DOHH2 (cell line): Measurements from ENCODE around the gene PGAP3.
"Not testable (repeated sequence)": the region's sequence is repeated elsewhere in the genome, so short reads cannot be mapped to it uniquely, and the experiment has no call there.

ENCODE experiments used
- H3F3A ChIP-seq: fragments of 200-600 bp; sonication (generic), shearing (Covaris generic); 2 replicates; pipeline ENCODE4 v1.6.0; 2016; ENCODE audit warnings: antibody characterized with exemption, mild to moderate bottlenecking; ENCODE audit not compliant: control insufficient read depth, insufficient read depth
- H3K27ac ChIP-seq: fragments of 200-600 bp; sonication (generic); 2 replicates; pipeline ENCODE4 v1.5.1; 2014; ENCODE audit warnings: low read depth, mild to moderate bottlenecking, low read length, moderate library complexity
- H3K27me3 ChIP-seq: fragments of 200-600 bp; sonication (generic); 2 replicates; pipeline ENCODE4 v1.6.1; 2014; ENCODE audit warnings: mild to moderate bottlenecking, low read length, mixed read lengths; ENCODE audit not compliant: control insufficient read depth
- H3K36me3 ChIP-seq: fragments of 200-600 bp; sonication (generic); 2 replicates; pipeline ENCODE4 v1.6.1; 2014; ENCODE audit warnings: mild to moderate bottlenecking, low read length, moderate library complexity, mixed read lengths; ENCODE audit not compliant: control insufficient read depth
- H3K4me1 ChIP-seq: fragments of 200-600 bp; sonication (generic); 2 replicates; pipeline ENCODE4 v1.6.1; 2014; ENCODE audit warnings: mild to moderate bottlenecking, low read length, mixed read lengths; ENCODE audit not compliant: control insufficient read depth
- H3K4me2 ChIP-seq: fragments of 200-600 bp; sonication (generic); 2 replicates; pipeline ENCODE4 v1.6.0; 2014; ENCODE audit warnings: mild to moderate bottlenecking, low read length, moderate library complexity
- H3K4me3 ChIP-seq: fragments of 200-600 bp; sonication (generic); 2 replicates; pipeline ENCODE4 v1.5.1; 2014; ENCODE audit warnings: mild to moderate bottlenecking, low read length, mixed read lengths
- H3K79me2 ChIP-seq: fragments of 200-600 bp; sonication (generic); 2 replicates; pipeline ENCODE4 v1.6.1; 2014; ENCODE audit warnings: mild to moderate bottlenecking, low read length, mixed read lengths; ENCODE audit not compliant: control insufficient read depth
- H3K9me2 ChIP-seq: fragments of 200-600 bp; sonication (generic); replicated peaks from 2 replicates; pipeline ENCODE4 v1.6.1; 2014; ENCODE audit warnings: mild to moderate bottlenecking, low read length, mixed read lengths; ENCODE audit not compliant: control insufficient read depth
- H3K9me3 ChIP-seq: fragments of 200-600 bp; sonication (generic); 2 replicates; pipeline ENCODE4 v1.6.1; 2014; ENCODE audit warnings: antibody characterized with exemption, low read length, mixed read lengths; ENCODE audit not compliant: control insufficient read depth, insufficient read depth
- H4K20me1 ChIP-seq: fragments of 200-600 bp; sonication (generic); 2 replicates; pipeline ENCODE4 v1.6.0; 2014; ENCODE audit warnings: low read depth, mild to moderate bottlenecking, antibody characterized with exemption, low read length, moderate library complexity; ENCODE audit not compliant: control insufficient read depth, insufficient read depth
- CTCF ChIP-seq: fragments of 200-600 bp; sonication (generic); IDR thresholded peaks from one replicate; pipeline ENCODE4 v1.5.1; 2014; ENCODE audit warnings: antibody characterized with exemption, mild to moderate bottlenecking, low read depth, low read length; ENCODE audit not compliant: poor library complexity, severe bottlenecking
- EZH2phosphoT487 ChIP-seq: fragments of 200-600 bp; sonication (generic); IDR thresholded peaks from 2 replicates; pipeline ENCODE4 v1.6.1; 2017; ENCODE audit warnings: borderline replicate concordance, mild to moderate bottlenecking, antibody characterized with exemption, low read length, moderate library complexity, mixed read lengths

PGAP3 gene

GRCh38 chr17:39699818-39700147, 11.9 kb upstream of the PGAP3 start, which contains the start of gene ERBB2:
Gene ERBB2, plus strand, starts transcription at chr17:39700064. Its CDS starts 175 bp downstream, at chr17:39700239.
- Histone ChIP-seq H3K4me2 (no peak within 1 kb of the TSS), H3K4me1 (peaks cover 4% of the 10 kb centered on the region; the same call in 1 of the 2 replicates), H3K9me3 (no peaks in the 10 kb centered on the region), H3K79me2 (no peaks in the 10 kb centered on the region), H4K20me1 (no peaks in the 10 kb centered on the region), H3K4me3 (no peak within 1 kb of the TSS), H3K9me2 (no peaks in the 10 kb centered on the region), H3K36me3 (no peaks in the 10 kb centered on the region), H3F3A (0 out of 2 replicates have a peak, but pooled peaks cover 2% of the 10 kb centered on the region), H3K27me3 (peaks cover 19% of the 10 kb centered on the region), H3K27ac (no peak within 1 kb of the TSS)
- TF ChIP-seq CTCF = no peak

- not testable (repeated sequence) for H4K20me1 ChIP-seq, H3K9me3 ChIP-seq, H3K4me1 ChIP-seq, H3K27ac ChIP-seq, H3K9me2 ChIP-seq, H3F3A ChIP-seq, H3K36me3 ChIP-seq, H3K79me2 ChIP-seq, H3K4me3 ChIP-seq, H3K4me2 ChIP-seq
- H3K27me3 ChIP-seq = peaks cover 19% of the 10 kb centered on the region
These were observed 11.4 kb upstream of the PGAP3 start for GRCh38 chr17:39699157-39699817.

- Histone ChIP-seq H3K9me2 (no peaks in the 10 kb centered on the region), H3K4me2 (no peak overlapping the region), H3K27me3 (peaks cover 19% of the 10 kb centered on the region), H4K20me1 (no peaks in the 10 kb centered on the region), H3K79me2 (no peaks in the 10 kb centered on the region), H3K36me3 (no peaks in the 10 kb centered on the region), H3K4me1 (no peaks in the 10 kb centered on the region), H3K4me3 (no peak overlapping the region), H3K27ac (no peak overlapping the region), H3K9me3 (no peaks in the 10 kb centered on the region), H3F3A (0 out of 2 replicates have a peak, but pooled peaks cover 2% of the 10 kb centered on the region)
- TF ChIP-seq EZH2phosphoT487 = no peak
- TF ChIP-seq CTCF = no peak
These were observed 10.1 kb upstream of the PGAP3 start for GRCh38 chr17:39697961-39698360.

DNA sequence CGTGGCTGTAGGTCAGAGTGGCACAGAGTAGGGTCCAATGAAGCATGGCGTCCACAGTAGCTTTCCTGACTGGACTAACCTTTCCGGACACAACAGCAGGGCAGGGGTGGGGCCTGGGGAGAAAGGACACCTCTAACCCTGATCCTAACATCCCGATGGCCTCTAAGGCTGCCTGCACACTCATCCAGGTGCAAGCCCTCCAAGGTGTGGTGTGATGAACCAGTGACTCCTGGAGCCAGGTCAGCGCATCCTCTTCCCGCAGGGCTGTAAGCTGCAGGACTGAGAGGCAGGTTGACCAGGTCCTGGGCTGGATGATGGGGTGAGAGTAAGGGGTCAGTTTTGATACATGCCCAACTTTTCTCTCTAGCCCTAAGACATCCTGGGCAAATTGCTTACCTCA, 8.9 kb upstream of the PGAP3 start:
- H3K4me3 ChIP-seq = no peak overlapping the region
- no peak overlapping the region for H3K4me2 ChIP-seq
- H3K27ac ChIP-seq = no peak overlapping the region

More for the DNA sequence above, 8.9 kb upstream of the PGAP3 start:
- H3F3A ChIP-seq = no peaks in the 10 kb centered on the region
- no peaks in the 10 kb centered on the region for H3K36me3 ChIP-seq
- no peaks in the 10 kb centered on the region for H3K9me3 ChIP-seq
- no peaks in the 10 kb centered on the region for H3K9me2 ChIP-seq
- TF ChIP-seq EZH2phosphoT487 = no peak
- TF ChIP-seq CTCF = no peak
- H3K4me1 ChIP-seq = no peaks in the 10 kb centered on the region
- no peaks in the 10 kb centered on the region for H3K79me2 ChIP-seq
- no peaks in the 10 kb centered on the region for H4K20me1 ChIP-seq
- peaks cover 15% of the 10 kb centered on the region for H3K27me3 ChIP-seq
